Lung microvascular endothelial cell (primary cell): ENCODE results near the gene CDC25C. TPM values are rescaled to one million over a fixed set of nuclear protein-coding genes. Genes with fewer than 3 reads are reported as not detected.

Experiments used
- DNase-seq, 2 donors: peaks; one replicate each; pipeline versions ENCODE4 v3.0.0 to v3.0.0-alpha.2; 2010; ENCODE audit warnings: low read depth in 2 of 2
- total RNA-seq: library from RNA; depleted of rRNA; stranded (reverse); fragments of >200 nt; gene quantifications from 2 replicates; pipeline ENCODE4 v1.2.1, GENCODE V29; 2014

The CDC25C gene
- total RNA-seq: 0.79 and 3.9 TPM in 2 replicates

DNA sequence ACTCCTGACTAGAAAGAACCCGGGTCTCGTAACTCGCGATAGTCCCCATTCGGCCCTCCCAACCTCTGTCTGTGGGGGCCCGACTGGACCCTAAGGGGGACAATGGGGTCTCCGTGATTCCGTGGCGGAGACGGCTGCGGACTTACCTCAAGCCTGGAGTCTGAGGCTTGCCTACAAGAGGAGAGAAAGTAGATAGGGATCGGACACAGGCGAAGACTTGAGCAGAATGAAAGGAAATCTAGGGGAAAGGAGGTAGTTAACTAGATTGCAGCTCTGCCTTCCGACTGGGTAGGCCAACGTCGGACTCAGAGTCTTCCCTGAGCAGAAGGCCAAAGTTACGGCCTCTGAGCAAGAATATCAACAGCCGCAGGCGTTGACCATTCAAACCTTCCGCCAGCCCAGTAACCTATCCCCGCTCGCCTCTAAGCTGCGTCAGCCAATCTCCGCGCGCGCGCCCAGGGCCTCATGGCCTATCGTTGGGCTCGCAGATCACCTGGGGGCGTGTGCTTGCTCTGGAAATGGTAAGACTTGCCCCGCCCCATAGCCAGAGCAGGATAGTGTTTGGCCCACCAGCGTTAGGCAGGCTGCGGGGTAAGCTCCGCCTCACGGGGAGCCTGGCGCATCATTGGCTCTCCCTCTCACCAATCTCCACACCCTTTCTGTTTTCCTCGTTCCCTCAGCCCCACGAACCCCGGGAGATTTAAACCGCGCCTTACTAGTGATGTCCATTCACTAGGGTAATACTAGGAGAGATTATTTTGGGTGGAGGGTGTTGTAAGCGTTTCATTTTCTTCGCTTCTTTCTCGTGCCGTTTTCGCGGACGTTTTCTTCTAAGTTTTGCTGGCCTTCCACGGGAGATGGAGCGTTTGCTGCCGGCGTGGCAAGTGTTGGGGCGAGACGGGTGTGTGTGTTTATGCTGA, at the start of gene CDC25C:
TSS of gene CDC25C (minus strand) at position 356 of the 920 bp plus-strand sequence. CDS start 624 bp downstream, outside the sequence.
- DNase-seq: peak; percentile 99 to 100

- DNase-seq: no peak
Measured at GRCh38 chr5:138372653-138373052, 41.0 kb upstream of the CDC25C start.

DNA sequence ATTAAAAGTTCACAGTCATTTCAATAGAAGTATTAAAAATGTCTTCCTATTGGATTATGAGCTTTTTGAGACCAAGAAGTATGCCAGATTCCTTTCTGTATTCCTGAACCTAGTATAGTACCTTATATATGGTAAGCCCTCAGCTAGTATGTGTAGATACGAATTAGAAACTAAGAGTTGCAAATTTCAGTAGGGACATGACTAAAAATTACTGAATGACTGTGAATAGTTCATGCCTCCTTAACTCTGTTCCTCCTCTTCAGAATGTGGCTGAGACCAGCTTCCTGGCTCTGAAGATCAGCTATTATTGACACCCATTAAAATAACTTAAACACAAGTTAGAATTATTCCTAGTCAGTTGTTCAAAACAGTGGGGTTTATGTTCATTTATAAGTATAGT, 40.6 kb upstream of the CDC25C start:
- no peak for DNase-seq

DNA sequence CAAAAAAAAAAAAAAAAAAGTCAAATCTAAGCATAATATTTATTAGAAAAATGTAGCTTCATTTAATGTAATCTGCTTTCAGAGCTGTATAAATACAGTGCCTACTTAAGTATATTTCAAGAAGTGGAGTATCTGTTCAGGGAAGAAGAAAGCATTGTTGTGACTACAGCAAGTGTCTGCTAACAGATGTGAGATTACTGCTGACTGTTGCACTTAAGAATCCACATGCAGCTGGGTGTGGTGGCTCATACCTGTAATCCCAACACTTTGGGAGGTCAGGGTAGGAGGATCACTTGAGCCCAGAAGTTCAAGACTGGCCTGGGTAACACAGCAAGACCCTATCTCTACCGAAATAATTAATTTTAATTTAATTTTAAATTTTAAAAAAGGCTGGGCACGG, 39.9 kb upstream of the CDC25C start:
- no peak for DNase-seq

DNA sequence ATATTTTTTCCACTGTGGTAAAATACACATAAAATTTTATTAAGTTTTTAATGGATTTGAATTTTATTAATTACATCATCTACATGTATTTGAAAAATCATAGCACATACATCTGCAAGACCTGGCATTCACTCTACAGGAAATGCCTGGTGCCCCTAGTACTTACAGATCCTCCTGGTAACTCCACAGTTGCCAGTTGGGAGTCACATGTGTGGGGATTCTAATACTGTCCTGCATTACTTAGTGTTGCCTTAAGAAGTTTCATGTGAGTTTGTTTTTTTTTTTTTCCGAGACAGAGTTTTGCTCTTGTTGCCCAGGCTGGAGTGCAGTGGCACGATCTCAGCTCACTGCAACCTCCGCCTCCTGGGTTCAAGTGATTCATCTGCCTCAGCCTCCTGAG, 38.9 kb upstream of the CDC25C start:
- DNase-seq: peak in 1 of 2 donors; percentile 33

DNA sequence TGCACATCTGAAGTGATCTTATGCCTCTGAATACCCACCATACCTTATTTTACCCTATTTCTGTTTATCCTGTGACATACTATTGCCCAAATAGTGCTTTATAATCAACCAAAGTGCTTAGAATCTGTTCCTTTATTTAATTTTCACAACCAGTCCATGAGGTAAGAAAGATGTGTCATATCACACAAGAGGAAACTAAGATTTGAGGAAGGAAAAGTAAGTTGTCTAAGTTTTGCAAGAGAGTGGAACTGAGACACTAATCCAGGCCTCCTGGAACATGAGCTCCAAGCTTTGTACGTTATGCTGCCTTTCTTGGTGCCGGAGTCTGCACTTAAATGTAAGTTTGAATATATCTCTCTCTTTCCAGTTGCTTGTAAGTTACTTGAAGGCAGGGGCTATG, 38.1 kb upstream of the CDC25C start:
- DNase-seq: peak in 1 of 2 donors; percentile 24

DNA sequence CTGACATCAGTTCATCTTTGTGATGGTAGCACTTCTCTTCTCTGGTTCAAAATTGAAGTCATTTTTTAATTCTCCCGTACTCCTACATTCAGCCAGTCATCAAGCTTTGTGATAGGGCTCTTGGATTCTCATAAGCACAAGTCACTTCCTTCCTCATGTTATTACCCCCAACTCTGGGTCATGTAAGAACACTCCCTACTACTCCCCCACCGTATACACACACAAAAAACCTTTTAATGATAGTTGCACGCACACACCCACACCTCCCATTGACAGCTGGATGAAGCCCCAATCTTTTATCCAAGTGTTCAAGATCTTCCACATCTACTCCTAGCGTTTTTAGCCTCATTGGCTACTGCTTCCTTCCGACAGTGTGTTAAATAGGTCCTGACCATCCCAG, 37.7 kb upstream of the CDC25C start:
- DNase-seq: peak; percentile 14 to 67

- no peak for DNase-seq
Measured at GRCh38 chr5:138366632-138367382, 35.2 kb upstream of the CDC25C start.

- no peak for DNase-seq
Measured at GRCh38 chr5:138364576-138364975, 33.0 kb upstream of the CDC25C start.

DNA sequence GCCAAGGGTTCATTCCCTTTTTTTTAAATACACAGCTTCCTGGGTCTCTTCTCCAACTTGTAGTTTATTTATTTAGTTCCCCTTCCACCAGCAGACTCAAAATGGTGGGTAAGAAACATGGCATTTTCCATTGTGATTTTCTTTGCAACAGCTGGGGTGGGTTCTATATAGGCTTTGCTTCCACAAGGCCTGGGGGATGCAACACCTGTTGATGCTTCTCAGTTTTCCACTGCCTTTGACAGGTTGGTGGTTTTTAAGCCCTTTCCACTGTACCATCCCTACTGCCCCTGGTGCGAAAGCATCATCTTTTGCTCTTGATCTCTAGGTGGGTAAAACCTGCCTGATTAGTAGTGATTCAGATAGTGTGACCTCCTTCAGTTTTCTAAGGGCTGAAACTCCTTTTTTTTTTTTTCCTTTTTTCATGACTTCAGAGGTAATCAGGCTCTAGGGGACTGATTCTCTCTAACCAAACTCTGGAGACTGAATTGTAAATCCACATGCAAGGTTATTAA, 29.4 kb upstream of the CDC25C start:
- no peak for DNase-seq

DNA sequence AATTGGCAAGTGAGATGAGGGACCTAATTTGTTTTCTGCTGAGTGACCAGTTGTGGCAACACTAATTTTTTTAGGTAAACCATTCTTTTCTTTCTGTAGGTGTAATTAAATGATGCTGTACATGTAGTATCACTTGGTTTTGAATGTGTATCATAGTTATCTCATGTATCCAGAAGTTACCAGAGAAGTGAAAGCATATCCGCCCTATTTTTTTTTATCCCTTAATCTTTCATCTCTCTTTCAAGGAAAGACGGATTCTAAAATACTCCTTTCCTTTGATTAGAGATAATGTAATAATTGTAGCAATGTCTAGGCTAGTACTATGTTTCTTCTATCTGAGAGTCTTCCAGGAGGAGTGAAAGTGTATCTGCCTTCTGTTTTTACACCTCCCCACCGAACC, 28.0 kb upstream of the CDC25C start:
- no peak for DNase-seq

DNA sequence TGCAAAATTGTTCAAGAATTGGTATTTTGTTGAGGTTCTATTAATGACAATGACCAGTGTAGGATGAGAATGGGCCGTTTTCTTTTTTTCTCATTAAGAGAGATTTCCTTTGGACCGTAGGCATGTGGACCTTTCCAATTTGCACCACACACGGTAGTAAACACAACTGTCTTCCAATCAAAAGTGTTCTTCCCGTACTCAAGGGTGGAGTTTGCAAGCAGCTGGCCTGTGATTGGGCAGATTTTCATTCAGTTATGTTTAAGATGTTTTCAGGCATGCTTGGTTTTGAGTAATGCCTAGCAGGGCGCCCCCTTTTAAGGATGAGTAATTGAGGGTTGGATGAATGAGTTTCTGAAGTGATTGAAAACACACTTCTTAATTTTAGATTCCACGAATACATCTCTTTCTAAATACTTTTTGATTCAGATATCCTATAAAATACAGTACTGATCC, 23.3 kb upstream of the CDC25C start:
- peak; percentile 66 to 83 for DNase-seq

- DNase-seq: no peak
Measured at GRCh38 chr5:138354387-138354786, 22.8 kb upstream of the CDC25C start.

GRCh38 chr5:138353560-138354080, 22.0 kb upstream of the CDC25C start:
- DNase-seq: peak; percentile 14 to 20

GRCh38 chr5:138352722-138353559, 21.3 kb upstream of the CDC25C start:
- DNase-seq: peak; percentile 58 to 64

- DNase-seq: peak; percentile 91 to 94
Measured at GRCh38 chr5:138352071-138352721, 20.6 kb upstream of the CDC25C start, which contains the start of gene KDM3B. KDM3B (plus strand) TSS chr5:138352685; CDS start chr5:138352796, 111 bp downstream.

- no peak for DNase-seq
Measured at GRCh38 chr5:138351517-138351916, 19.9 kb upstream of the CDC25C start.

DNA sequence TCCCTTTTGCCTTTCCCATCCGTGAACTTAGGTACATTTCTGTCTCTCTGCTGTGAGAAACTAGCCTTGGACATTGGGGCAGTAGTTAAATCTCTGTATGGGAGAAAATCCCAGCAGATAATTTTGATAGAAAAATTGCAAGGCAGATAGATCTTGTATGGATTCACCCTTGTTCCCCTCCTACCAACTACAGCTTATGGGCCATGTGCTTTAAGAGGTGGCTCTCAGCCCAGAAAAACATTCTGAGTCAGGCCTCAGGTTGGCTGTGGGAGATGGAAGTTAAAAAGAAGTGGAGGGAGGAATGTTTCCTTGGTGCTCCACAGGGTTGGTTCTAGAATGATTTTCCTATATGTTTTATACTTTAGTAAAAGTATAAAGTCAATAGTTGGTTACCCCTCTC, 19.5 kb upstream of the CDC25C start:
- peak in 1 of 2 donors; percentile 30 for DNase-seq

- DNase-seq: no peak
Measured at GRCh38 chr5:138350563-138350890, 18.9 kb upstream of the CDC25C start.

GRCh38 chr5:138349852-138350562, 18.4 kb upstream of the CDC25C start:
- no peak for DNase-seq
